Smooth muscle cell (in vitro differentiated cells): ENCODE data around the gene CSKMT. TPM values are rescaled to one million over a fixed set of nuclear protein-coding genes. Genes with fewer than 3 reads are reported as not detected.

ENCODE experiments used
- DNase-seq: peaks from one replicate; lab custom pipeline; 2025; ENCODE audit not compliant: unreplicated experiment; lab: John Stamatoyannopoulos, UW
- H2AFZ ChIP-seq: fragments of 200-600 bp; sonication (generic); 2 replicates; pipeline ENCODE4 v1.6.0; 2016; ENCODE audit warnings: antibody characterized with exemption, low read depth, mild to moderate bottlenecking
- H3F3A ChIP-seq: fragments of 200-600 bp; sonication (generic); 2 replicates; pipeline ENCODE4 v1.6.0; 2017; ENCODE audit warnings: antibody characterized with exemption, low read depth
- H3K27ac ChIP-seq: fragments of 200-600 bp; sonication (generic); 2 replicates; pipeline ENCODE4 v1.5.1; 2016; ENCODE audit warnings: low read depth, mild to moderate bottlenecking
- H3K27me3 ChIP-seq: fragments of 200-600 bp; sonication (generic); 2 replicates; pipeline ENCODE4 v1.6.1; 2016; ENCODE audit warnings: low read depth, mild to moderate bottlenecking
- H3K36me3 ChIP-seq: fragments of 200-600 bp; sonication (generic); 2 replicates; pipeline ENCODE4 v1.5.1; 2016; ENCODE audit warnings: low read depth
- H3K4me1 ChIP-seq: fragments of 200-600 bp; sonication (generic); 2 replicates; pipeline ENCODE4 v1.5.1; 2016; ENCODE audit warnings: low read depth
- H3K4me2 ChIP-seq: fragments of 200-600 bp; sonication (generic); 2 replicates; pipeline ENCODE4 v1.6.0; 2016; ENCODE audit warnings: mild to moderate bottlenecking
- H3K4me3 ChIP-seq: fragments of 200-600 bp; sonication (generic); 2 replicates; pipeline ENCODE4 v1.5.1; 2016; ENCODE audit warnings: mild to moderate bottlenecking
- H3K79me2 ChIP-seq: fragments of 200-600 bp; sonication (generic); 2 replicates; pipeline ENCODE4 v1.6.0; 2016; ENCODE audit warnings: low read depth, mild to moderate bottlenecking
- H3K9ac ChIP-seq: fragments of 200-600 bp; sonication (generic); 2 replicates; pipeline ENCODE4 v1.6.0; 2016; ENCODE audit warnings: low read depth
- H3K9me3 ChIP-seq: fragments of 200-600 bp; sonication (generic); replicated peaks from 2 replicates; pipeline ENCODE4 v1.5.1; 2016; ENCODE audit warnings: low read depth
- H4K20me1 ChIP-seq: fragments of 200-600 bp; sonication (generic); 2 replicates; pipeline ENCODE4 v1.6.0; 2016; ENCODE audit warnings: low read depth
- WGBS: methylation state at CpG from one replicate; pipeline ENCODE4 v1.1.7; 2016; ENCODE audit warnings: low lambda C conversion rate; 5-methylcytosine and 5-hydroxymethylcytosine counted together
- polyA plus RNA-seq: library from polyadenylated mRNA; unstranded; fragments of >200 nt; fragmentation: Nextera tagmentation; extraction: Ambion mirVana; gene quantifications from 2 replicates; pipeline ENCODE4 v1.2.1, GENCODE V29; 2016
- total RNA-seq: library from RNA; depleted of rRNA; stranded (reverse); fragments of >200 nt; gene quantifications from 2 replicates; pipeline ENCODE4 v1.2.3, GENCODE V29; 2014
- TF ChIP-seq, protein P1 (sequence below): fragments of 200-600 bp; sonication (generic); IDR thresholded peaks from 2 replicates; pipeline ENCODE4 v1.5.1; 2017; ENCODE audit warnings: borderline replicate concordance, mild to moderate bottlenecking, antibody characterized with exemption; ENCODE audit not compliant: insufficient read depth, poor library complexity, severe bottlenecking

CSKMT gene
- total and polyA plus RNA-seq, 2 experiments from 2014 or later: 1.4 to 4.9 TPM

GRCh38 chr11:62709247-62710000, 44.3 kb downstream of the CSKMT start:
- Histone ChIP-seq H3K79me2 (peaks cover 13% of the 10 kb centered on the region), H3K4me1 (peaks cover 37% of the 10 kb centered on the region), H3K9ac (peak overlapping the region; percentile 97), H2AFZ (peak overlapping the region; percentile 98), H3K4me2 (peak overlapping the region; percentile 90), H3K36me3 (no peaks in the 10 kb centered on the region), H3F3A (peaks cover 56% of the 10 kb centered on the region), H3K27me3 (no peaks in the 10 kb centered on the region), H3K4me3 (peak overlapping the region; percentile 64), H3K9me3 (no peaks in the 10 kb centered on the region), H4K20me1 (no peaks in the 10 kb centered on the region), H3K27ac (peak overlapping the region; percentile 98)
- WGBS: 6% methylated on average over 46 of the region's 47 CpGs
- DNase-seq: peak; percentile 73
- TF ChIP-seq, protein P1, sequence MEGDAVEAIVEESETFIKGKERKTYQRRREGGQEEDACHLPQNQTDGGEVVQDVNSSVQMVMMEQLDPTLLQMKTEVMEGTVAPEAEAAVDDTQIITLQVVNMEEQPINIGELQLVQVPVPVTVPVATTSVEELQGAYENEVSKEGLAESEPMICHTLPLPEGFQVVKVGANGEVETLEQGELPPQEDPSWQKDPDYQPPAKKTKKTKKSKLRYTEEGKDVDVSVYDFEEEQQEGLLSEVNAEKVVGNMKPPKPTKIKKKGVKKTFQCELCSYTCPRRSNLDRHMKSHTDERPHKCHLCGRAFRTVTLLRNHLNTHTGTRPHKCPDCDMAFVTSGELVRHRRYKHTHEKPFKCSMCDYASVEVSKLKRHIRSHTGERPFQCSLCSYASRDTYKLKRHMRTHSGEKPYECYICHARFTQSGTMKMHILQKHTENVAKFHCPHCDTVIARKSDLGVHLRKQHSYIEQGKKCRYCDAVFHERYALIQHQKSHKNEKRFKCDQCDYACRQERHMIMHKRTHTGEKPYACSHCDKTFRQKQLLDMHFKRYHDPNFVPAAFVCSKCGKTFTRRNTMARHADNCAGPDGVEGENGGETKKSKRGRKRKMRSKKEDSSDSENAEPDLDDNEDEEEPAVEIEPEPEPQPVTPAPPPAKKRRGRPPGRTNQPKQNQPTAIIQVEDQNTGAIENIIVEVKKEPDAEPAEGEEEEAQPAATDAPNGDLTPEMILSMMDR: no peak

GRCh38 chr11:62710001-62710345, 44.9 kb downstream of the CSKMT start:
- peaks cover 37% of the 10 kb centered on the region for H3K4me1 ChIP-seq
- 79% methylated on average over 7 of the region's 7 CpGs for WGBS
- TF ChIP-seq, protein P1: no peak
- no peaks in the 10 kb centered on the region for H3K36me3 ChIP-seq
- H3K9me3 ChIP-seq: no peaks in the 10 kb centered on the region
- H3K4me3 ChIP-seq: peak overlapping the region; percentile 64
- no peaks in the 10 kb centered on the region for H4K20me1 ChIP-seq
- H3F3A ChIP-seq: peaks cover 56% of the 10 kb centered on the region
- peak overlapping the region; percentile 98 for H2AFZ ChIP-seq
- DNase-seq: no peak
- peaks cover 8% of the 10 kb centered on the region for H3K79me2 ChIP-seq
- peak overlapping the region; percentile 90 for H3K4me2 ChIP-seq
- no peaks in the 10 kb centered on the region for H3K27me3 ChIP-seq
- peak overlapping the region; percentile 98 for H3K27ac ChIP-seq
- H3K9ac ChIP-seq: peak overlapping the region; percentile 97

DNA sequence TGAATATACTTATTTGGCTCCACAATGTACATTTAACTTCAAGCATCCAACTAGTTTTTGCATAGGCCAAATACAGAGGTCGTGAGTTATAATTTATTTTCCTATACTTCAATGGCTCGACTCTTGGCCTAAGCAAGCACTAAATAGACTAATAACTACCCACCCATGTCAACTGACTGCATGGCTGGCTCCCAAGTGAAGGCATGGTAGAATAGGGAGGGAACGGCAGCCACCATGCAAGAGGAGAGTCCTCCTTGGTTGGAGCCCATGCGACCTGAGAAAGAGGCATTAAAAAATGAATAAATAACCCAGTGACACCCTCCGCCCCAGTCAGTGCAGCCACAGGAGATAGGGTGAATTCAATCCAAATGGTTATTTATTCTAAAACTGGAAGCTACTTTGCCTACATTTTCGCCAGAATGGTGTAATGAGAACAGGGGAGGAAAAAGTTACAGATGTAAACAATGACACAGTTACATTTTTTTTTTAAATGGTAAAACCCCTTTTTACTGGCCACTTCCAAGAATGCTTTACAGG, 47.2 kb downstream of the CSKMT start:
- H3F3A ChIP-seq: peaks cover 65% of the 10 kb centered on the region
- 97% methylated on average over 6 of the region's 6 CpGs for WGBS
- peaks cover 20% of the 10 kb centered on the region for H3K4me1 ChIP-seq
- TF ChIP-seq, protein P1: no peak
- H3K9me3 ChIP-seq: no peaks in the 10 kb centered on the region
- no peak overlapping the region for H2AFZ ChIP-seq
- no peaks in the 10 kb centered on the region for H4K20me1 ChIP-seq
- H3K27me3 ChIP-seq: no peaks in the 10 kb centered on the region
- DNase-seq: no peak
- no peak overlapping the region for H3K9ac ChIP-seq
- no peak overlapping the region for H3K4me2 ChIP-seq
- H3K36me3 ChIP-seq: no peaks in the 10 kb centered on the region
- H3K79me2 ChIP-seq: peaks cover 10% of the 10 kb centered on the region
- H3K27ac ChIP-seq: peak overlapping the region; percentile 11
- no peak overlapping the region for H3K4me3 ChIP-seq
